ENCODE results near the gene PPP1R3G.

GRCh38 chr6:5061152-5061551 lies 24.0 kb upstream of the PPP1R3G start:
- TF ChIP-seq CTCF (IDR thresholded peaks at IDR 0.05; ENCODE audit: low read length) (no peak), EZH2 (IDR thresholded peaks at IDR 0.05; ENCODE audit: borderline replicate concordance, low read length) (no peak)

Measured in OCI-LY1 (cell line).